ENCODE data around the gene PCBP3.
"Not testable (repeated sequence)": the region's sequence is repeated elsewhere in the genome, so short reads cannot be mapped to it uniquely, and the experiment has no call there.

PCBP3 gene

DNA sequence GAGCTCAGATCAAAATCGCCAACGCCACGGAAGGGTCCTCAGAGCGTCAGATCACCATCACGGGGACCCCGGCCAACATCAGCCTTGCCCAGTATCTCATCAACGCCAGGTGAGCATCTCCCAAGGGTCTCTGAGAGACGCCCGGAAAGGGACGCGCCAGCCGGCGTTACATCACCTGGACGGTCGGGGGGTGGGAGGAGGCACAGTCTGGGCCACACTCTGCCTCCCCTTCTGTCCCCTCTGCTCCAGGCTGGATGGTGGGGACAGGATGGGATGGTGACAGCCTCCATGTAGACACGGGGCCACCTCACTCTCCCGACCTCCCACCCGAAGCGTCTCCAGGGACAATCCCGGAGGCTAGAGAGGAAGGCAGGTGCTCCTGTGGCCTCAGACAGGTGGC lies 296.6 kb downstream of the PCBP3 start:
- DNase-seq = no peak

DNA sequence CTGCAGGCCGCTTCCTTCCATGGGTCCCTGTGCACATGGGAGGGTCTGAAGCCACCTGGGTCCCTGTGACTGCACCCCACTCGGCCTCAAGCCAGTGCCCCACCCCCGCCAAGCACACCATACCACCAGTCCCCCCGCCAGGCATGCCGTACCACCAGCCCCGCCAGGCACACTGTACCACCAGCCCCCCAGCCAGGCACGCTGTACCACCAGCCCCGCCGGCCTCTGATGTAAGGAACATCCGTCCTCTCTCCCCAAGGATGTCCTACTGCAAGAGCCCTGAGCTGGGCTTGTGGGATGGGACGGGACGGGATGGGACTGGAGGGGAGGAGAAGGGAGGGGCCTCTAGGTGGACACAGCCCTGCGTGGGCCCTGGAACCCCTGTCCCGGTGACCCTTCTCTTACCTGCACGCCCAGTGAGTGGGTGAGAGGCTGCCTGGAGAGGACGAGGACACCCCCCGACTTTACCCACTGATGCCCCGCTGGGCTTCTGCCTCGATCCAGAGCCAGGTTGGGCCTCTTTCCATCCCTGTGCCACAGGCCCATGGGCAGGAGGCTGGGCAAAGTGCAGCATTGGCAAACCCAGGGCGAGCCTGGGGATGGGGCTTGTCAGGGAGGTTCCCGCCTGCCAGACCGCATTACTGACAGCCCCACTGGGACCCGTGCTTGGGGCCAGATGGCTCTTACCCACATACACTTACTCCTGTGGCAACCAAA lies 297.3 kb downstream of the PCBP3 start:
- DNase-seq = no peak

DNA sequence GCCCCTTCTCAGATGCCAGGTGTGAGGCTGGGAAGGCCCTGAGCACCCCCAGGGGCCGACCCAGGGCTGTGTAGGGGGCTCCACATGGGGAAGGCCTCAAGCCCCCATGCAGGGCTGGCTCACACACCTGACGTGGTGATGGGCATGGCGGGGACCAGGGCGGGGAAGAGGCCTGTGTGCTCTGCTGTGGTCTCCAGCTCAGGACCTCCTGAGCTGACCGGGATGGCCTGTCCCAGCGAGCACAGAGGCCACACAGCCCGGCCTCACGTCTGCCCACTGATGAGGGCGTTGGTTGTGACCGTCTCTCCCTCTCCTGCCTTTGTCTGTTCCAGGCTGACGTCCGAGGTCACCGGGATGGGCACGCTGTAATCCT lies 297.8 kb downstream of the PCBP3 start:
- DNase-seq = no peak

DNA sequence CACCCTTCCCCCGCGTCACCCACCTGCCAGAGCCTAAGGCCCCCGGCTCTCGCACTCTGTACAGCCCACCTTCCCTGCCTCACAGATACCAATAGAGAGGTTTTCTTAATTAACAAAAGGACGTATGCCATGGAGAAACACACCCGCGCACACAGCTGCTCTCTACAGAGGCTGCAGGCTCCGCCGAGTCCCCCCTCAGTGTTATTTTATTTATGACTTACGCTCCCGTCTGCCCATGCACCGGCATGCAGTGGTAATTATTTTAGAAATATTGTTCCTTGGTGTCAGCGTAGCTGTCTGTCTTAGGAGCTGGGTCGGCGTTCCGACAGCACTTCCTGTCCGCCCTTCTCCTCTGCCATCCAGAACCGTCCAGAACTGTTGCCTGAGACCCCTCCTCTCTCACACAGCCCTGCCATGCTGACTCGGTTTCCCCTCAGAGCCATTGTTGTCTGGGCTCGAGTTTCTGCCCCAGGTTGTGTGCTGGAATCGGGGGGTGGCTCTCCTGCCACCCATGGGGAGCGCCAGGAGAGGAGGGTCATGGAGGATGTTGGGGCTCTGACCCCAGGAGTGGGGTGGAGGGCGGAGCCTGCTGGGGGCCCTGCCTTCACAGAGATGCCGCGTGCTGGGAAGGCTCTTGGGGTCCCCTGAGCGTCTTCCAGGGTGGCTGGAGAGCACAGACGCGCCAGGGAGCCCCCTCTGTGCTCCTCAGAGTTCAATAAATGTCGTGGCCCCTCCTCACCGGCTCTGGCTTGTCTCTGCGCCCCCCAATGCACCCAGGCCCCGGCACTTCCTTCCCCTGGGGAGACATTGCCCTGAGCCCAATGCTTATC lies 298.4 kb downstream of the PCBP3 start:
- DNase-seq = no peak

DNA sequence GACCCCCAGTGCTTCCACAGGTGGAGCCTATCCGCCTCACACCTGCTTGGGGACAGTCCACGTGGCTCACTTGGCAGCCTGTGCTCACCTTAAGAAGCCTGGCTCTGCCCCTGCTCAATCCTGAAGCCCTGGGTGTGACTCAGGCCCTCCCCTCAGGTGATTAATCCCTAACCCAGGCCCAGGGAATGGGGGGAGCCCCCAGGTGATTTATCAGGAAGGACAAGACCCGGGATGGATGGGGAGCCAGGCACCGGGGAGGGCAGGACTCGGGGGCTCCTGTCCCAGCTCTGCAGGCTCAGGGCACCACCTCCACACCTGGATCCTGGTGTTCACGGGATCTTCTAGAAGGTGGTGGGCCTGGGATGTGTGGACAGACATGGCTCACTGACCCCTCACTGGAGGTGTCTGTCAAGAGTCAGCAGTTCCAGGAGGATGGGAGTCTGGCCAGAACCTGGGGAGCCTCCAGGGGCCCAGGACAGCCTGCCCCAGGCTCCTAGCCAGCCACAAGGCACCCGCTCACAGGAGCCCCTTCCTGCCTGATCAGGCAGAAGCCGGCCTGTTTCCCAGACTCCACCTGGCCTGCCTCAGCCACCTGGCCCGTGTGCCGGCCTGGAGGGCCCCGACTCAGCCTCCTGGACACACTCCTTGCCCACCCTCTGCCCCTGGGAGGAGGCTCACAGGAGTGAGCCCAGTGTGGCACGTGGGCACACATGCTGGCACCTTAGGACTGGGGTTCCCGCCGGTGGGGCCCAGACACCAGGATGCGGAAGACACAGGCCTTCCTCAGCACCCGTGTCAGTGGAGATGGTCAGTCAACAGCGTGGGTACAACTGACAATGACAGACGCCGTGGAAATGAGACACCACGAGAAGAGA lies 299.5 kb downstream of the PCBP3 start:
- no peak for DNase-seq

DNA sequence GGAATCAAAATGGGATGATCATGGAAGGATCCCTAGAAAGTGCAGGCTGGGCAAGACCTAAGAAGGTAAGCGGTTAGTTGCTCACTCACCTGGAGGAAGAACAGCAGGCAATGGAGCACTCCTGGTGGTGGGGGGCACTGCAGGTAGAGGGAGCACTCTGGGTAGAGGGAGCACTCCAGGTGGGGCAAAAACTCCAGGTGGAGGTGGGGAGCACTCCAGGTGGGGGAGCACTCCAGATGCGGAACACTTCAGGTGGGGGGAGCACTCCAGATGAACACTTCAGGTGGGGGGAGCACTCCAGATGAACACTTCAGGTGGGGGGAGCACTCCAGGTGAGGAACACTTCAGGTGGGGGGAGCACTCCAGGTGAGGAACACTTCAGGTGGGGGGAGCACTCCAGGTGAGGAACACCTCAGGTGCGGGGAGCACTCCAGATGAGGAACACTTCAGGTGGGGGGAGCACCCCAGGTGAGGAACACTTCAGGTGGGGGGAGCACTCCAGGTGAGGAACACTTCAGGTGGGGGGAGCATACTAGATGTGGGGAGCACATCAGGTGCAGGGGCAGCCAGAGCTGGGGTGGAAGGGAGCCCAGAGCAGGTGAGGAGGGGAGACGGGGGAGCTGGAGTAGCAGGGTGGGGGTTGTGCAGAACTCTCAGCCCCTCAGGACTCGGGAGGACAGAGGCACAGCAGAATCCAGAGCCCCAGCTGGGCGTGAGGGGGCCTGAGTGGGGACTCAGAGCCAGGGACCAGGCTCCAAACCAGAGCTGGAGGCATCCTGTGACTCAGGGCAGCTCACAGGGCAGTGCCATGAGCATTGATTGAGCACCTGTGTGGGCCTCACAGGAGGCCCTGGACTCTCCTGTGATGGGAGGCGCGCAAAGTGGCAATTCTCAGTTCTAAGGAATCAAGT lies 300.4 kb downstream of the PCBP3 start:
- no peak for DNase-seq

DNA sequence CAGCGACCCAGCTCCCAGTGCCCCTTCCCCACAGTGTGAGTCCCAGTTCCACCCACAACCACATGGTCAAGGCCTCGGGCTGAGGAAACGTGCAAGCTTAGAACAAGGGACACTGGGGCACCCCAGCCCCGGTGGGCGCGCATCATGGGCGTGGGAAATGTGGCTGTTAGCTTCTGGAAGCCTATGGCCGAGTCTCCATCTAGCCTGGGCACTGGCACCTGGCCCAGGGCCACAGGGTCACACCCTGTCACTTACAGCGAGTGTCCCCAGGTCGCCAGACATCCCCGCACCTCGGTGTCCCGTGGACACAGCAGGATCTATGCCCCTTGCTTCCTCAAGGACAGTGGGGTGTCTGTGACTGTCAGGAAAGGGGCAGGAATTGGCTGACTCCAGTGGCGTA lies 301.1 kb downstream of the PCBP3 start:
- no peak for DNase-seq

DNA sequence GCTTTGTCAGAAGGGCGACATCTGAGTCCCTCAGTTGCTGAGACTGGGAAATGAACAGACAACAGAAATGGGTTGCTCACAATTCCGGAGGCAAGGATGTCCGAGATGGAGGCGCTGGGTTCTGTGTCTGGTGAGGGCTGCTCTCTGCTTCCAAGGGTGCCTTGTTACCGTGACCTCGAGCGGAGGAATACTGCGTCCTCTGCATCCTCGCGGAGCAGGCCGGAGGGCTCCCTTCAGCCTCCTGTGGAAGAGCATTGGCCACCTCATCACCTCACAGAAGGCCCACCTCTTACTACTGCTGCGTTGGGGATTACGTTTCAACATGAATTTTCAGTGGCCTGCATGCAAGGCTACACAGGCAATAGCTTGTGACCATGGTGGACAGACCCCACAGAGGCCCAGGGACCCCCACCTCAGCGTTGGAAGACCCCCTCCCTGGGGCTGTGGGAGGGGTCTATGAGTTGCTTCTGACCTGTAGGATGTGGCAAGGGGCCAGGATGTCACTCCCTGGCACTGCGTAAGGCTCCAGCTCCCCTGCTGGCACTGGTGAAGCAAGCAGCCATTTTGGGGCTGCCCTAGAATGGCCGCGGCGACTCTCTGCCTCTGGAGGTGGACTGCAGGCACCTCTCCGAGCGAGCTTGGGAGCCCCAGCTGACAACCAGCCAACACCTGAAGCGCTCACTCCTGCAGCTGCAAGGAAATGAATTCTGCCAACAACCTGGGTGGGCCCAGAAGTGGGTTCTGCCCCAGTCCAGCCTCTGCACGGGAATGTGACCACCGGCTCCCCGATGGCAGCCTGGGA lies 301.7 kb downstream of the PCBP3 start:
- no peak for DNase-seq

DNA sequence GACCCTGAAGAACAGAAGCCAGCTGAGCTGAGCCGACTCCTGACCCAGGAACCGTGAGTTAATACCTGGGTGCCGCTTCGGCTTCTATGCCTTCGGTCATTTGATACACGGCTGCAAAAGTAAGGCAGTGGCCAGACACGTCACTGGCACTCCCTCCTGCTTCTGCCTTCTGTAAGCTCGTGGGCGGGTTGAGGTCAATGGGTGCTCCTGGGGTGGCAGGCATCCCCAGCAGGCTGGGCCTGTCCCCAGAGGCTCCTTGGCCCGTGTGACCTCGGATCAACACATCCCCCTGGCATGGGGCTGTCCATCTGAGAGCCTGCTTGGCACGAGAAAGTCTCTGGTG lies 302.3 kb downstream of the PCBP3 start:
- DNase-seq = no peak

DNA sequence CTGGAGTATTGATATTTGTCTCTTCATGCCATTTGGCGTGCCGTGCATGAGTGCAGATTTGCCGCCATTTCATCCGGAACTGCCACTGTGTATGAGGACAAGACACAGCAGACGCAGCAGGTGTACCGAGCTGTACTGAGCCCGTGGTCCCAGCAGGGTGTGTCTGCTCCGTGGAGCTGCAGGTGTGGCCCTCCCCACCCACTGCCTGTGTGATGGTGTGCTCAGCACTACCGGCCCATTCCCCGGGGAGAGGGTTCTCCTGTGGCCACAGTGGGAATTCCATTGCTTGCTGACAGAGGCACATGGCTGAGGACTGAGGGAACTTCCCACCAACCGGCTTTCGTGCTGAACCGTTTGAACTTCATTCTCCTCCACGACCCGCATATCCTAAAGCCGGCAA lies 303.8 kb downstream of the PCBP3 start:
- DNase-seq = no peak

DNA sequence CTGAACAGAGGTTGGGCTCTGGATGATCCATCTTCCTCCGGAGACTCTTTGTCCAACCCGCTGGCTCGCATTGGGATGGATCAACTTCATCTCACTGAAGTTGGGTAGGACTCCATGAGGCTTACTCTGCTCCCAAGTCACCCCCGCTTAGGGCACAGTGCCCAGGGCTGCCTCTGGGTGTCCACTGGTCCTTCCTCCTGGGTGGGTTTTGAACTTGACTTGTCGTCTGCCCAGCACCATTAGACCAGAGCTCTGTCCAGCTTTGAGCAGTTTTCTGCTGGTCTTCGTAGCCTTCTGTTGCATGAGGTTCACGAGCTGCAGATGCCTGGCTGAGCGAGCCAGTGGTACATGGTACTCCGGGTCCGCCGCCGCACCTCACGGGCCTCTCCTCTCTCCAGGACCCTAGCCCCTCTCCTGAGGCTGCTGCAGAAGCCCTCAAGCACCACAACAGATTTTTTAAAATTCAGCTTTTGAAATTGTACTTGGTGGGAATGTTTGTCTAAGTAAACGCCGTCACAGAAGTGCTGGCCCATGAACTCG lies 304.3 kb downstream of the PCBP3 start:
- no peak for DNase-seq

DNA sequence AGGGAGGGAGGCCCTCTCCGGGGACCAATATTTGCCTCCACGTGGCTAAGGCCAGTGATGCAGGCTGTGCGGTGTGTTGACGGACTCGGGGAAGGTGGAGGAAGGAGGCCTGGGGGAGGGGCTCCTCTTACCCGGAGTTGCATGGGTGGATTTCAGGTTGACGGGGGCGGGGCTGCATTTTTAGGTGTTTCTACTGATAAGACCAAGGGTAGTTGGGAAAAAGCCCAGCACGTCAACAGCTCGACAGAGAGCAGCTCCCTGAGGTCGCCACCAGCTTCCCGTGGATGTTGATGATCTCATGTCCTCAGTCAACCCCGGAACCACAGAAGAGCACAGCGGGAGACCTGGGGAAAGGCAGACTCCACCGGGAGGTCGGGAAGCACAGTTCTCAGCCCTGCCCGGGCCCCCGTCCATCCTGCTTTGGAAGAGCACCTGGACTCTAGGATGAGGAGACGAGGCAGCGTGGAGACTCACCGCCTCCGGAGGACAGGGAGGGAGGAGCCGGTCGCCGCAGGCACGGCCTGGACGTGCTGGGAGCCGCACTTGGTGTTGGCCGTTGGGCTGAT lies 305.1 kb downstream of the PCBP3 start:
- DNase-seq = no peak

DNA sequence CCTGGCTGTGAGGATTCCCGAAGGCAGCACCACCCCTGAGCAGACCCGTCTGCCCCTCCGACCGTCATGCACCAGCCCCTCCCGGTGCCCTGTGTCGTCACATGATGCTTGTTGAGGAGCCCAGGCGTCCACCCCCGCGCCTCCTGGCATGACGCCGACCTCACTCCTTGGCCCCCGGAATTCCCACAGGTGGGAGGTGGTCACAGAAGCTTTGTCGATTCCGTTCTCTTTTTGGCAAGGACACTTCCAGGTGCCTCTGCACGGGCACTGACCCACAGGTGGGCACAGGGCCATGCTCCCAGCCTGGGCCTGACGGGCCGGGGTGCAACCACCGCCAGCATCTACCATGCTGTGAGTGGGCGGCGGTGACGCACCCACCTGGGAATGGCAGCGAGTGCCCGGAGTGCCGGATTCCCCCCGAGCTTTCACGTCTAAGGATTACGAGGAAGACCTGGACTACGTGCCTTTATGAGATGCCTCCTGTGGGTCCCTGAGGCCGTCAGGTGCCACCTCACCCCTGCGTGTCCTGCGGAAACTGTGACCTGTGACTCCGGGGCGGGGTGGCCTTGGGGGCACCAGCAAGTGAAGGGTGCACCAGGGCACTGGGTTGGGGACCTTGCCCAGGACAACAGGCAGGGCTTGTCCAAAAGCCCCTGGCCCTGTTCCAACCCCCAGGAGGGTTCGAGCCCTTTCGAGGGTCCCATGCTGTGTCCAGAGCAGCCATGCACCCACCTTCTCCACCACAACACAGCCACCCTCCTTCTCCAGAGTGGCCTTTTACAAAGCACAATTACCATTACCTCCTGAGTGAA lies 306.6 kb downstream of the PCBP3 start:
- DNase-seq = no peak

DNA sequence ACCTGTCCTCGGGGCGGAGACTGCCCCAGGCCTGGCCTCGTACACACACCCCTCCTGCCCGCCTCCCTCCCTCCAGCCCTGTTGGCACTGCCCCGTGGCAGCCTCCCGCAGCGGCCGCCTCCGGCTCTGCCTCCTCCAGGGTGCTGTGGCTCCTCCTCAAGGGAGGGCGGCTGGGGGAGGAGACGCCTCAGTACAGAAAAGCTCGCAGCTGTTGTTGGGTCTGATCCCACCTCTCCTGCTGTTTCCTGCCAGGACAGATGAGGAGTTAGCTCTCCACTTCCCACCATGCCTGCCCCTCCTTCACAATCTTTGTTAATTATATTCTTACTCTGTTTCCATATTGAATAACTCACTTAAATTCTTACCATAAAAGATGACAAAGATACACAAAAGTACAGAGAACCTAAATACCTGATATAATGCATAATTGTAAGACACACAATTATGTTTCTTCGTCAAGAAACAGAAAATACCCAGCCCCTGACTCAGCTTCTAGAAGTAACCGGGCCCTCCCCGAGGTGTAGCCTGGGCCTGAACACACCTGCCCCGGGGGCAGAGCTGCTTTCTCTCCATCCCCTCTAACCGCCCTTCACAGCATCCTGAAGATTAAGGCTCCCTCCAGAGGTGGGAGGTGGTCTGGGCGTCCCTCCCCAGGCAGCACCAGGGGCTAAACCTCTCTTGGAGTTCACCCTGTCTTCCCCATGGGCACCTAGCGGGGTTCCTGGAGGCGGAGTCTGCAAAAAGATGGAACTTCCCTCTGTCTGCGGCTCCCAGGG lies 307.4 kb downstream of the PCBP3 start:
- no peak for DNase-seq

DNA sequence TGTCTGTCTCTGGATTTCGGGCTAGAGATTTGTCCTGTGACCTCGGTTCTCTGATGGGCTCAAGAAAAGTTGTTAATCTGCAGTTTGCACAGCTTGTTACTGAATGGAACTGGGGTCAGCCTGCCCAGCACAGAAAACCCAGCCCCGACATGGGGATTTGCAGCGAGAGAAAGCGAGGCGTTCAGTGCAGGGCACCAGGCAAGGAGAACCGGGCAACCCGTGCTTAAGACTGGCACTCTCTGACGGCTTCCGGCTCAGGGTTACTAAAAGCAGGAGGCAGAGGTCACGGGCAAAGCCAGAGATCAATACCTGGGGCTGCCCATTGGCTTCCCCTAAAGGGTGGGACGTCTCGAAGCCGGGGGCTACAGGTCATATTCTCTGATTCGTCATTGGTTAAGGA lies 308.2 kb downstream of the PCBP3 start:
- DNase-seq = no peak

DNA sequence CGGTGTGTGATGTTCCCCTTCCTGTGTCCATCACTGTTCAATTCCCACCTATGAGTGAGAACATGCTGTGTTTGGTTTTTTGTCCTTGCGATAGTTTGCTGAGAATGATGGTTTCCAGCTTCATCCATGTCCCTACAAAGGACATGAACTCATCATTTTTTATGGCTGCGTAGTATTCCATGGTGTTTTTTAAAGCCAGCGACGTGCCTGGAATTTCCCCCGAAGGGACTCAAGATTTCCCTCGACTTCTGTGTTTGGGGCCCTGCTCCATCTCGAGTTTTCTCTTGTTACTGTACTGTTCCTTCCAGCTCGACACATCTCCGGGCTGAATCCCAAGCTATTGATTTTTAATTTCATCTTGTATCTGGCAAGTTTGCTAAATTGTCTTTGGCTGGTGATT lies 309.0 kb downstream of the PCBP3 start:
- DNase-seq = not testable (repeated sequence)

DNA sequence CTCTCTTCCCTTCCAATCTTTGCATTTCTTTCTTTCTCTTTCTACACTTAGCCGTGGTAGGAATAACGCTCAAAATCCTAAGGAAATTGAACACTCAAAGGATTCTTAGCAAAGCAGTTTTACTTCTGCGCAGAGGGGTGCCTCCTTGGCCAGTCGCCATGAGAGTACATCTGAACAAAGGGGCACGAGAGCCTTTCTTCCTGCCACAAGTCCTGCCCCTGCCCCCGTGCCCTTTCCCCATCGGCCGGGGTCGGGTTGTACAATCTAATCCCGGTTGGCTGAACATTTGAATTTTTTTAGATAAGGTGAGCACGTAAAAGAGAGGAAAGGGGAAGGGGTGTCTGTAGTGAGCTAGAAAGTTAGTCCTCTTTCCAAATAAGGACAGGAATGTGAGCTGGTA lies 309.4 kb downstream of the PCBP3 start:
- DNase-seq = no peak

DNA sequence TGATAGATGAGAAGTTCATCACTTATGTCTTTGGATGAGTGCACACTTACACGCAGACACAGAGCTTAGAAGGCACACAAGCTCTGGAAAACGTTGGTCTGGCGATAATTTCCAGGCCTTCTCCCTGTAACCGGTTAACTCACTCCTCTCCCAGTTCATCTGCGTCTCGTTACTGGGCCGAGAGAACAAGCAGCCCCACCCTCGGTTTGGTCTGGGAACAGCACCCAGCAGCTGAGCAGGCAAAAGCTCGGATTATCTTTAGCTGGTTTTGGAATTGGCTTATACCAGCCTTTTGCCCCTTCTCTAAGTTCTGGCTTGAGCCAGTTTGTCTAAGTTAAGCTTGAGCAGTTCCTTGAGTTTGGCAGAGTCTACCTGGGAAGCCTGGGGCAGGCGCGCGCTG lies 310.7 kb downstream of the PCBP3 start:
- no peak for DNase-seq

DNA sequence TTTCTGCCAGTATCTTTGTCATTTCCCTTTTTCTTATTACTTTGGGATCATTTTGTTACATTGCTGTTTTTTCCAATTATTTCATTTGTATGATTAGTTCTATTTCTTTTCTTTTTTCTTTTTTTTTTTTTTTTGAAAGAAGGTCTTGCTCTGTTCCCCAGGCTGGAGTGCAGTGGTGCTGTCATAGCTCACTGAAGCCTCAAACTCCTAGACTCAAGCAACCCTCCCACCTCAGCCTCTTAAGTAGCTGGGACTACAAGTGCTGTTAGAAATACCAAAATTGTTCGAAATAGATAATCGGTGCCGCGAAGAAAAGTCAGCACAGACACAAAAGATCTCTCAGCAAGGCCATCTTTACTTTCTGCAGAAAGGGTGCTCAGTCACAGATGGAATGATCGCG lies 311.4 kb downstream of the PCBP3 start:
- DNase-seq = no peak

Measured in CD4-positive, alpha-beta T cell treated with Interleukin-21 for 1 hour (primary cell).